Stomach (tissue), 9 donors: Measurements from ENCODE around the gene ELMO1. TPM values are rescaled to one million over a fixed set of nuclear protein-coding genes. Genes with fewer than 3 reads are reported as not detected.

ENCODE experiments used
- DNase-seq, 2 donors: peaks; one replicate each; pipeline versions ENCODE4 v3.0.0 to v3.0.0-alpha.2; 2013 to 2019
- H3K27ac ChIP-seq, 5 donors: fragments of 200-600 bp in 4 of 5; sonication (generic) in 4 of 5; one replicate each; pipeline ENCODE4 v1.5.1; 2013 to 2019; ENCODE audit warnings: mild to moderate bottlenecking in 1 of 5, moderate library complexity in 1 of 5
- H3K27me3 ChIP-seq, 3 donors: fragments of 200-600 bp; sonication (generic); one replicate each; pipeline ENCODE4 v1.5.1; 2017 to 2019; ENCODE audit warnings: mixed run types in 1 of 3
- H3K36me3 ChIP-seq, 4 donors: fragments of 200-600 bp; sonication (generic); 1 replicate in 3 of 4; 2 replicates in 1 of 4; pipeline ENCODE4 v1.5.1; 2016 to 2019
- H3K4me1 ChIP-seq, 4 donors: fragments of 200-600 bp; sonication (generic); one replicate each; pipeline ENCODE4 v1.5.1; 2016 to 2019
- H3K4me3 ChIP-seq, 4 donors: fragments of 200-600 bp; sonication (generic) in 3 of 4; one replicate each; pipeline ENCODE4 v1.5.1; 2016 to 2019; ENCODE audit warnings: mild to moderate bottlenecking in 1 of 4
- H3K9me3 ChIP-seq, 4 donors: fragments of 200-600 bp; sonication (generic); one replicate each; pipeline ENCODE4 v1.5.1; 2016 to 2019
- EP300 ChIP-seq: sonication (generic); formaldehyde crosslinking; IDR thresholded peaks from one replicate; pipeline ENCODE4 v1.6.1; 2017; ENCODE audit warnings: antibody characterized with exemption
- POLR2A ChIP-seq, 4 donors: fragments of 450-650 bp; IDR thresholded peaks; one replicate each; pipeline ENCODE4 v1.6.1; 2016; ENCODE audit warnings: antibody characterized with exemption in 4 of 4, control low read depth in 2 of 4, mild to moderate bottlenecking in 1 of 4, moderate library complexity in 1 of 4
- POLR2AphosphoS5 ChIP-seq, 3 donors: sonication (generic); formaldehyde crosslinking; IDR thresholded peaks; one replicate each; pipeline ENCODE4 v1.6.1; 2016; ENCODE audit warnings: antibody characterized with exemption in 3 of 3
- WGBS, 5 donors: extraction: QIAGEN DNeasy Blood & Tissue Kit in 3 of 5; methylation state at CpG; one replicate each; pipeline versions ENCODE4 v1.1.5 to v1.1.7; 2013 to 2018; 5-methylcytosine and 5-hydroxymethylcytosine counted together
- intact Hi-C: fragments of 100-400 bp; cut with DNase I; formaldehyde crosslinking; loops from one replicate; pipeline ENCODE4 v1.15.1; 2023; ENCODE audit warnings: low total_unique reads
- polyA plus RNA-seq, 3 donors: library from polyadenylated mRNA; stranded (reverse); fragments of 200-250 nt; gene quantifications; one replicate each; pipeline ENCODE4 v1.2.3, GENCODE V29; 2013
- total RNA-seq, 5 donors: library from RNA; depleted of rRNA; stranded (reverse); fragments of >200 nt; gene quantifications; one replicate each; pipeline versions ENCODE4 v1.1.0 to v1.2.3, GENCODE V29; 2014 to 2016
- TF ChIP-seq, protein P1 (sequence below), 7 experiments: fragments of 450-650 bp in 4 of 7; fragments of 200-600 bp in 3 of 7; sonication (generic) in 3 of 7; IDR thresholded peaks; one replicate each; pipeline ENCODE4 v1.5.1; 2016 to 2019; ENCODE audit warnings: antibody characterized with exemption in 7 of 7, control low read depth in 2 of 7, mild to moderate bottlenecking in 1 of 7
- donor health status: healthy with polysubstance abuse.
- donor health status: Bipolar disorder and iron deficiency.
- donor health status: healthy.

The ELMO1 gene
- total and polyA plus RNA-seq, 8 donors: 4.1 to 117 (median 44.8) TPM

DNA sequence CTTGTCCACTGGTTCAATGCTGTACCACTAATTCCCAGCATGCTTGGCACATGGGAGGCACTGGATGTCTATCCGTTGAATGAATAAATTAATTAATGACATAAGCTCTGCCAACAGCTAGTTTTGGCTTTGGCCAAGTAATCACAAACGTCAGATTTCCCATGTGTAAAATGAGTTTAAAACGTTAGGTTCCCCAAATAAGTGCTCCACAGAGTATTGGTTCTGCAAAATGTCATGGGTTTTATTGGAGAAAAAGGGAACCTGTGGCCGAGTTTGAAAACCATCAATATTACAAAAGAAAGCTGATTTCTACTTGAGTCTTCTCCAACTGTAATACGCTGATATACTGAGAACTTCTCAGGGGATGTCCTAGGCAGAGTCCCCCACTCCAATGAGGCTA, 23.2 kb downstream of the ELMO1 start:
- Histone ChIP-seq H3K27me3 (no peaks in the 10 kb centered on the region), H3K9me3 (no peaks in the 10 kb centered on the region), H3K4me1 (peaks cover 0 to 22% (median 6%) of the 10 kb centered on the region in 4 donors), H3K4me3 (no peak overlapping the region), H3K36me3 (no peaks in the 10 kb centered on the region), H3K27ac (peak overlapping the region in 1 of 5 donors; percentile 1)
- 53 to 65% (median 63%) methylated on average over 5 of the region's 5 CpGs for WGBS, 5 donors
- intact Hi-C loops: no loop called here
- no peak for TF ChIP-seq POLR2A (IDR thresholded peaks at IDR 0.05)
- TF ChIP-seq, protein P1, sequence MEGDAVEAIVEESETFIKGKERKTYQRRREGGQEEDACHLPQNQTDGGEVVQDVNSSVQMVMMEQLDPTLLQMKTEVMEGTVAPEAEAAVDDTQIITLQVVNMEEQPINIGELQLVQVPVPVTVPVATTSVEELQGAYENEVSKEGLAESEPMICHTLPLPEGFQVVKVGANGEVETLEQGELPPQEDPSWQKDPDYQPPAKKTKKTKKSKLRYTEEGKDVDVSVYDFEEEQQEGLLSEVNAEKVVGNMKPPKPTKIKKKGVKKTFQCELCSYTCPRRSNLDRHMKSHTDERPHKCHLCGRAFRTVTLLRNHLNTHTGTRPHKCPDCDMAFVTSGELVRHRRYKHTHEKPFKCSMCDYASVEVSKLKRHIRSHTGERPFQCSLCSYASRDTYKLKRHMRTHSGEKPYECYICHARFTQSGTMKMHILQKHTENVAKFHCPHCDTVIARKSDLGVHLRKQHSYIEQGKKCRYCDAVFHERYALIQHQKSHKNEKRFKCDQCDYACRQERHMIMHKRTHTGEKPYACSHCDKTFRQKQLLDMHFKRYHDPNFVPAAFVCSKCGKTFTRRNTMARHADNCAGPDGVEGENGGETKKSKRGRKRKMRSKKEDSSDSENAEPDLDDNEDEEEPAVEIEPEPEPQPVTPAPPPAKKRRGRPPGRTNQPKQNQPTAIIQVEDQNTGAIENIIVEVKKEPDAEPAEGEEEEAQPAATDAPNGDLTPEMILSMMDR (IDR thresholded peaks at IDR 0.05): no peak
- no peak for TF ChIP-seq POLR2AphosphoS5 (IDR thresholded peaks at IDR 0.05)
- TF ChIP-seq EP300: no peak
- DNase-seq: no peak

DNA sequence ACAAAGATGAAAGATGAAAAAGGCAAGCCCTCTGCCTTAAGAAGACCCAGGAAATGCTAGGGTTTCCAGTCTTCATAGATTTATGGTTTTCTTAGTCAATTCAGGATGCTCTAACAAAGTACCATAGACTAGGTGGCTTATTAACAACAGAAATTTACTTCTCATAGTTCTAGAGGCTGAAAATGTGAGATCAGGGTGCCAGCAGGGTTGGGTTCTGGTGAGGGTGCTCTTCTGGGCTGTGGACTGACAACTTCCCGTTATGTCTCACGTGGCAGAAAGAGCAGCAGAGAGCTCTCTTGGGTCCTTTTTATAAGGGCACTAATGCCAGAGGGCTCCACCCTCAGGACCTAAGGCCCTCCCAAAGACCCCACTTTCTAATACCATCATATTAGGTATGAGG, 23.7 kb downstream of the ELMO1 start:
- TF ChIP-seq, protein P1 (IDR thresholded peaks at IDR 0.05): no peak
- TF ChIP-seq POLR2AphosphoS5 (IDR thresholded peaks at IDR 0.05) (no peak), POLR2A (IDR thresholded peaks at IDR 0.05) (no peak), EP300 (no peak)
- peak overlapping the region in 1 of 5 donors; percentile 1 for H3K27ac ChIP-seq
- H3K4me1 ChIP-seq: peaks cover 0 to 25% (median 6%) of the 10 kb centered on the region in 4 donors
- H3K4me3 ChIP-seq: no peak overlapping the region
- H3K9me3 ChIP-seq: no peaks in the 10 kb centered on the region
- H3K27me3 ChIP-seq: no peaks in the 10 kb centered on the region
- no peak for DNase-seq
- no peaks in the 10 kb centered on the region for H3K36me3 ChIP-seq
- WGBS, 5 donors: 80 to 96% (median 83%) methylated on average over 2 of the region's 2 CpGs
- intact Hi-C loops: no loop called here

DNA sequence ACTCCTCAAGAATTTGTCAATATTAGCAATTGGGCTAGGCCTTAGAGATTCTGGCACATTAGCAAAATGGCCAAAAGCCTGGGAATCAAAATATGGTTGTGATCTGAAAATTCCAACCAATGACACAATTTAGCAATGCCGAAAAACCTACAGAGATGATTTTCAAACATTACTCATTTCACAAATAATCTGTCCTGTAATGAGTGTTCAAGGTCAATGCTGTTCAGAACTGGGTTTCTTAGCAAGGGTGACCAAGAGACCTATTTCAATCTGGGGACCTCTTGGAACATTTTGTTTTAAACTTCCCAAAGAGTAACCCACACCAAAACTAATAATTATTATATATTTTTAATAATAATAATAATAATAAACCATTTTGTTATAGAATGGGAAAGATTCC, 24.1 kb downstream of the ELMO1 start:
- no peak for TF ChIP-seq POLR2A (IDR thresholded peaks at IDR 0.05)
- TF ChIP-seq, protein P1 (IDR thresholded peaks at IDR 0.05): no peak
- Histone ChIP-seq H3K27ac (peak overlapping the region in 1 of 5 donors; percentile 1), H3K36me3 (no peaks in the 10 kb centered on the region), H3K4me1 (peaks cover 0 to 25% (median 6%) of the 10 kb centered on the region in 4 donors), H3K4me3 (no peak overlapping the region), H3K9me3 (no peaks in the 10 kb centered on the region), H3K27me3 (no peaks in the 10 kb centered on the region)
- no peak for DNase-seq
- intact Hi-C loops: no loop called here
- 69 to 90% (median 80%) methylated on average over 1 of the region's 1 CpG for WGBS, 5 donors

DNA sequence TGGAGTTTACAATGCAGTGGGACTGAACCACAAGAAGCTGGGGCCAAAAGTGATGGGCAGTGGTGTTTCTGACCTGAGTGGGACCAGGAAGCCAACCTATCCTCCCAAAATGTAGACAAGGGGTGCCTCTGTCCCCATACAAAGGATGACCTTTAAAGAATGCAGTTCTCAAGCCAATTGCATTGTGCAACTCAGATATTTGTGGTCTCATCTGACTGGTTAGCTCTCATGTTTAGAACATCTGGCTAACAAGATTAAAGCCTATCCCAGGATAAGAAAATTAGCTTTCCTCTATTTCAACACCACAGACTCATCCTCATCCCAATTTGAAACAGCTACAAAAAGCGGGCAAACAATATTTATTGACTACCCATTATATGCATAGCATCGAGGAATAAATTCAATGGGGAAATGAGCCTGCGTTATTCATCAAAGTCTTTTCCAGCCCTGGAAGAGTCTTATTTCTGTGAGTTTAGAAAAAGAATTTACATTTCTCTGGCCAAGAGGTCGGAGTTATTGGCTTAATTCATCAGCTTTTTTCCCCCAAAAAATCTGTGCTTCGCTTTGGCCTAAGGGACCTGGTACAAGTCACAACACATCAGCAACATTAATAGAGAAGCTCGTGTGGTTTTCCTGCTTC, 26.7 kb downstream of the ELMO1 start:
- no peak for DNase-seq
- H3K4me3 ChIP-seq: no peak overlapping the region
- H3K9me3 ChIP-seq: no peaks in the 10 kb centered on the region
- TF ChIP-seq POLR2A (IDR thresholded peaks at IDR 0.05) (no peak), POLR2AphosphoS5 (IDR thresholded peaks at IDR 0.05) (peak in 2 of 3 donors; percentile 14 to 28), EP300 (no peak)
- TF ChIP-seq, protein P1 (IDR thresholded peaks at IDR 0.05): no peak
- intact Hi-C loops: no loop called here
- H3K27ac ChIP-seq: peak overlapping the region in 3 of 5 donors; percentile 27 to 43 (median 30)
- no peaks in the 10 kb centered on the region for H3K27me3 ChIP-seq
- no peaks in the 10 kb centered on the region for H3K36me3 ChIP-seq
- 62 to 74% (median 67%) methylated on average over 6 of the region's 6 CpGs for WGBS, 5 donors
- peaks cover 0 to 25% (median 6%) of the 10 kb centered on the region in 4 donors for H3K4me1 ChIP-seq
